ENCODE data around the gene PLXNB3.

- TF ChIP-seq TAF1 (IDR thresholded peaks at IDR 0.05; ENCODE audit: low read depth, low read length) (no peak), POLR2A (IDR thresholded peaks at IDR 0.05; ENCODE audit: low read depth, low read length) (no peak)
These were observed 54.7 kb downstream of the PLXNB3 start for GRCh38 chrX:153818571-153819383.
